ENCODE measurements around the gene ZC2HC1C.

ZC2HC1C gene

DNA sequence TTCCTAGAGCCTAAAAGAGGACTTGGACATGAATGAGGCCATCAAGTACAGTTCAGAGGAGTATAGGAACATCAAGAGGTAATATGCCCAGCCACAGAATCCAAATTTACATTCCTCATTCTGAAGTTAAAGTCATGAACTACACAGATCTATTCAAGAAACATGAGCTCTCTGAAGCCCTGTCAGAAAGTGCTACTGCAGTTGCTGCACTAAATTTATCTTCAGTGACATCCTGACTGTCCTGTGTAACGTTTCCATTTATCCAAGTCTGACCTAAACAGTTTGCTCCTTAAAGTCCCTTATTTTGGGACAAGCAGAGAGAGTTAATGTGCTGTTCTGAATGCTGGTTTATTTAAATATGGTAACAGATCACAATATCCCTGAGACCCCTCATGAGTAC, 29.2 kb downstream of the ZC2HC1C start:
- H3K9me3 ChIP-seq (ENCODE audit: control insufficient read depth, insufficient read depth, low read length), result no peaks in the 10 kb centered on the region
- no peaks in the 10 kb centered on the region for H3K4me1 ChIP-seq (ENCODE audit: control insufficient read depth, insufficient read depth, low read length)
- no peak overlapping the region for H3K9ac ChIP-seq (ENCODE audit: low read depth, low read length)
- H3K27me3 ChIP-seq (ENCODE audit: control insufficient read depth, insufficient read depth, low read length), result no peaks in the 10 kb centered on the region
- H3K36me3 ChIP-seq (ENCODE audit: control insufficient read depth, insufficient read depth, low read length), result peaks cover 17% of the 10 kb centered on the region
- H3K4me3 ChIP-seq (ENCODE audit: low read depth, low read length), result no peak overlapping the region

DNA sequence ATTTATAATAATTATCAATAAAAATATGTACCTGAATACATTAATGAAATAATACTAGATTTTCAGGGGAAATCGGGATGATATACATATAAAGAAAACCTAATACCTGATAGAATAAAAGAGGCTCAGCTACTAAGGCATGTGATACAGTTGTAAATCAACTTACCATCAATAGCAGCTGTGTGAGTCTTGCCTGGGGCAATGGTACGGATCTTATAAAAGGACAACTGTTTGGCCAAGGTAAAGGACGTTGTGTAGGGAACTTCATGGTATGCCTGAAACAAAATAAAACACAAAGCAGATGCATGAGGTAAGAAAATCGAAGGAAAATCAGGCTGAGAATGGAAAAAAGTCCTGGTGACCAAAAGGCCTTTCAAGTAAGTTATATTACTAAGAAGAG, 32.0 kb downstream of the ZC2HC1C start:
- Histone ChIP-seq H3K4me1 (ENCODE audit: control insufficient read depth, insufficient read depth, low read length) (no peaks in the 10 kb centered on the region), H3K27me3 (ENCODE audit: control insufficient read depth, insufficient read depth, low read length) (no peaks in the 10 kb centered on the region), H3K4me3 (ENCODE audit: low read depth, low read length) (no peak overlapping the region), H3K36me3 (ENCODE audit: control insufficient read depth, insufficient read depth, low read length) (peaks cover 26% of the 10 kb centered on the region), H3K9ac (ENCODE audit: low read depth, low read length) (no peak overlapping the region), H3K9me3 (ENCODE audit: control insufficient read depth, insufficient read depth, low read length) (no peaks in the 10 kb centered on the region)

DNA sequence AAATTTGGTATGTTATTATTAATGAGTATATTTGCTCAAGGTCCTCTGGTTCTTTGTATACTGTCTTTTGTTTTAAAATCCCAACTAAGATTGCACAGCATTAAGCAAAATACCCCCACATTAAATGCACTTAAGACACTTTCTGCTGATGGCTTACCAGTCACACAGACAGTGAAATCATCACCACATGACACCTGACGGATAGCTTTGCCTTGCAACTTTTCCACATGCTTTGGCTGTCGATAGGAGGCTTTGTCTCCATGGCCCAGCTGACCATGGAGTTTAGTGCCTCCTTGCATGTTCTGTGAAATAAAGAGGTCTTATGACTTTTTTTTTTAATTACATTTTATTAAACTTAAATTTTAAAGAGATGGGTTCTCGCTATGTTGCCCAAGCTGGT, 37.7 kb downstream of the ZC2HC1C start:
- no peaks in the 10 kb centered on the region for H3K9me3 ChIP-seq (ENCODE audit: control insufficient read depth, insufficient read depth, low read length)

GRCh38 chr14:75109877-75110276, 40.4 kb downstream of the ZC2HC1C start:
- Histone ChIP-seq H3K27me3 (ENCODE audit: control insufficient read depth, insufficient read depth, low read length) (no peaks in the 10 kb centered on the region), H3K9me3 (ENCODE audit: control insufficient read depth, insufficient read depth, low read length) (no peaks in the 10 kb centered on the region), H3K9ac (ENCODE audit: low read depth, low read length) (no peak overlapping the region), H3K4me3 (ENCODE audit: low read depth, low read length) (no peak overlapping the region), H3K36me3 (ENCODE audit: control insufficient read depth, insufficient read depth, low read length) (peaks cover 41% of the 10 kb centered on the region), H3K4me1 (ENCODE audit: control insufficient read depth, insufficient read depth, low read length) (no peaks in the 10 kb centered on the region)

More for the DNA sequence above, 37.7 kb downstream of the ZC2HC1C start:
- H3K4me3 ChIP-seq (ENCODE audit: low read depth, low read length), result no peak overlapping the region
- H3K4me1 ChIP-seq (ENCODE audit: control insufficient read depth, insufficient read depth, low read length), result no peaks in the 10 kb centered on the region
- H3K27me3 ChIP-seq (ENCODE audit: control insufficient read depth, insufficient read depth, low read length), result no peaks in the 10 kb centered on the region
- no peak overlapping the region for H3K9ac ChIP-seq (ENCODE audit: low read depth, low read length)
- peaks cover 39% of the 10 kb centered on the region for H3K36me3 ChIP-seq (ENCODE audit: control insufficient read depth, insufficient read depth, low read length)

- no peaks in the 10 kb centered on the region for H3K9me3 ChIP-seq (ENCODE audit: control insufficient read depth, insufficient read depth, low read length)
- peaks cover 25% of the 10 kb centered on the region for H3K36me3 ChIP-seq (ENCODE audit: control insufficient read depth, insufficient read depth, low read length)
- H3K27me3 ChIP-seq (ENCODE audit: control insufficient read depth, insufficient read depth, low read length), result no peaks in the 10 kb centered on the region
- H3K4me1 ChIP-seq (ENCODE audit: control insufficient read depth, insufficient read depth, low read length), result no peaks in the 10 kb centered on the region
- no peak overlapping the region for H3K9ac ChIP-seq (ENCODE audit: low read depth, low read length)
- no peak overlapping the region for H3K4me3 ChIP-seq (ENCODE audit: low read depth, low read length)
These were observed 44.6 kb downstream of the ZC2HC1C start for GRCh38 chr14:75113932-75114539.

- H3K27me3 ChIP-seq (ENCODE audit: control insufficient read depth, insufficient read depth, low read length), result no peaks in the 10 kb centered on the region
- H3K9ac ChIP-seq (ENCODE audit: low read depth, low read length), result no peak overlapping the region
- peaks cover 6% of the 10 kb centered on the region for H3K36me3 ChIP-seq (ENCODE audit: control insufficient read depth, insufficient read depth, low read length)
- H3K4me3 ChIP-seq (ENCODE audit: low read depth, low read length), result no peak overlapping the region
- H3K4me1 ChIP-seq (ENCODE audit: control insufficient read depth, insufficient read depth, low read length), result no peaks in the 10 kb centered on the region
- no peaks in the 10 kb centered on the region for H3K9me3 ChIP-seq (ENCODE audit: control insufficient read depth, insufficient read depth, low read length)
These were observed 49.6 kb downstream of the ZC2HC1C start for GRCh38 chr14:75119056-75119455.

DNA sequence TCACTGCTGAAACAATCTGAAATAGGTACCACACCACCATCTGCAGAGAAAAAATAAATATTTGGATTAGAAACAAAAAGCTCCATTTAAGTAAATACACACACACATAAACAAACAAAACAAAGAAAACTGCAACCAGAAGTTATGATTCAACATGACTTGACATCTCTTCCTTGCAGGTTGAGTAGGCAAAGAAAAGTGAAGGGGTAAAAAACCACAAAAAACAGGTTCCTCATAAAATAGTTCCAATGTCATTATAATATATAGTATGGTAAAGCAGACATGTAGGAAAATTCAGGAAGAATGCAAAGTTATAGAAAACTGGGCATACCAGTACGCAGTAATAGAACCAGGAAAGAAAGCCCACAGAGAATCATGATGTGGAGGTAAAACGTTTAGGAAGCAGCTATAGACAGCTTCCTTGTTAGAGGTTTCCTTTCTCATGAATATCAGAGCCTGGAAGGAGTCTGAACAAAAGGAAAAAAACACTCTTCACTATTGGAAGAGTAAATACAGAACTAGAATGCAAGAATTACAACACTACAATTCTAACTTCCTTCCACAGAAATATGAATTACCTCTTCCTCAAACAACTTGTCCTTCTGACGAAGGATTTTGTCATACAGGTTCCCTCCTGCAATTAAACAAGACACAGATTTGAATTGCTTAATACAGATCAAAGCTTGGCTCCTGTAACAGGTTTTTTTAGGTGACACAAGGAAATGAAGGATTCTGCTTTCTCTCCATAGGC, 51.3 kb downstream of the ZC2HC1C start:
- no peaks in the 10 kb centered on the region for H3K27me3 ChIP-seq (ENCODE audit: control insufficient read depth, insufficient read depth, low read length)
- peaks cover 4% of the 10 kb centered on the region for H3K36me3 ChIP-seq (ENCODE audit: control insufficient read depth, insufficient read depth, low read length)

GRCh38 chr14:75121552-75121951, 52.1 kb downstream of the ZC2HC1C start:
- H3K27me3 ChIP-seq (ENCODE audit: control insufficient read depth, insufficient read depth, low read length), result no peaks in the 10 kb centered on the region
- no peak overlapping the region for H3K9ac ChIP-seq (ENCODE audit: low read depth, low read length)
- H3K9me3 ChIP-seq (ENCODE audit: control insufficient read depth, insufficient read depth, low read length), result no peaks in the 10 kb centered on the region
- no peaks in the 10 kb centered on the region for H3K4me1 ChIP-seq (ENCODE audit: control insufficient read depth, insufficient read depth, low read length)
- H3K4me3 ChIP-seq (ENCODE audit: low read depth, low read length), result no peak overlapping the region
- H3K36me3 ChIP-seq (ENCODE audit: control insufficient read depth, insufficient read depth, low read length), result peaks cover 4% of the 10 kb centered on the region

More for the DNA sequence above, 51.3 kb downstream of the ZC2HC1C start:
- H3K4me3 ChIP-seq (ENCODE audit: low read depth, low read length), result no peak overlapping the region
- H3K4me1 ChIP-seq (ENCODE audit: control insufficient read depth, insufficient read depth, low read length), result no peaks in the 10 kb centered on the region
- H3K9ac ChIP-seq (ENCODE audit: low read depth, low read length), result no peak overlapping the region
- no peaks in the 10 kb centered on the region for H3K9me3 ChIP-seq (ENCODE audit: control insufficient read depth, insufficient read depth, low read length)

DNA sequence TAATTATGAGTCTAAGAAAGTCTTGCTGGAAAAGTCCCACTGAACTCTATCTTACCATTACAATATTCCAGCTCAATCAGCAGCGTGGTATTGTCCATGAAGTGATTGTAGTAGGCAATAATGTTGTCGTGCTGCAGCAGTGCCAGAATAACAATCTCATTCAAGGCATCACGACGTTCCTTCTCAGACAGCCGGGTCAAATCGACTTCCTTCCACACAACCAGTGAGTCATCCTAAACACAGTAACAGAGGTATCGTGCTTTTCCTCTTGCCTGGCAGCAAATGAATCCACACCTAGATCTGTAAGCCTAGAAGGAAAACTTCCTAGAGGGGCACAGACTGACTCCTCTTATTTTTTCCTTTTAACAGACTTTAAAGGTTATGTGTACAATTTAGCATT, 54.5 kb downstream of the ZC2HC1C start:
- Histone ChIP-seq H3K4me1 (ENCODE audit: control insufficient read depth, insufficient read depth, low read length) (peaks cover 4% of the 10 kb centered on the region), H3K4me3 (ENCODE audit: low read depth, low read length) (no peak overlapping the region), H3K36me3 (ENCODE audit: control insufficient read depth, insufficient read depth, low read length) (peaks cover 4% of the 10 kb centered on the region), H3K9me3 (ENCODE audit: control insufficient read depth, insufficient read depth, low read length) (no peaks in the 10 kb centered on the region), H3K27me3 (ENCODE audit: control insufficient read depth, insufficient read depth, low read length) (no peaks in the 10 kb centered on the region), H3K9ac (ENCODE audit: low read depth, low read length) (no peak overlapping the region)

- peak overlapping the region; percentile 90 for H3K4me3 ChIP-seq (ENCODE audit: low read depth, low read length)
- peaks cover 4% of the 10 kb centered on the region for H3K4me1 ChIP-seq (ENCODE audit: control insufficient read depth, insufficient read depth, low read length)
- no peaks in the 10 kb centered on the region for H3K9me3 ChIP-seq (ENCODE audit: control insufficient read depth, insufficient read depth, low read length)
- H3K27me3 ChIP-seq (ENCODE audit: control insufficient read depth, insufficient read depth, low read length), result no peaks in the 10 kb centered on the region
- H3K36me3 ChIP-seq (ENCODE audit: control insufficient read depth, insufficient read depth, low read length), result peaks cover 4% of the 10 kb centered on the region
- no peak overlapping the region for H3K9ac ChIP-seq (ENCODE audit: low read depth, low read length)
These were observed 56.2 kb downstream of the ZC2HC1C start for GRCh38 chr14:75125617-75126016.

GRCh38 chr14:75126121-75126544, 56.7 kb downstream of the ZC2HC1C start:
- Histone ChIP-seq H3K9ac (ENCODE audit: low read depth, low read length) (peak overlapping the region; percentile 92), H3K36me3 (ENCODE audit: control insufficient read depth, insufficient read depth, low read length) (peaks cover 4% of the 10 kb centered on the region), H3K27me3 (ENCODE audit: control insufficient read depth, insufficient read depth, low read length) (no peaks in the 10 kb centered on the region), H3K4me1 (ENCODE audit: control insufficient read depth, insufficient read depth, low read length) (peaks cover 4% of the 10 kb centered on the region), H3K4me3 (ENCODE audit: low read depth, low read length) (peak overlapping the region; percentile 90), H3K9me3 (ENCODE audit: control insufficient read depth, insufficient read depth, low read length) (no peaks in the 10 kb centered on the region)
